ENCODE results near the gene ZSCAN25.
A peak's percentile ranks its signal among the peaks of the same experiment; 100 is the strongest.
"Not testable (repeated sequence)": the region's sequence is repeated elsewhere in the genome, so short reads cannot be mapped to it uniquely, and the experiment has no call there.

Gene ZSCAN25

GRCh38 chr7:99618726-99619125 is 2.0 kb downstream of the ZSCAN25 start:
- DNase-seq, result peak; percentile 73

DNA sequence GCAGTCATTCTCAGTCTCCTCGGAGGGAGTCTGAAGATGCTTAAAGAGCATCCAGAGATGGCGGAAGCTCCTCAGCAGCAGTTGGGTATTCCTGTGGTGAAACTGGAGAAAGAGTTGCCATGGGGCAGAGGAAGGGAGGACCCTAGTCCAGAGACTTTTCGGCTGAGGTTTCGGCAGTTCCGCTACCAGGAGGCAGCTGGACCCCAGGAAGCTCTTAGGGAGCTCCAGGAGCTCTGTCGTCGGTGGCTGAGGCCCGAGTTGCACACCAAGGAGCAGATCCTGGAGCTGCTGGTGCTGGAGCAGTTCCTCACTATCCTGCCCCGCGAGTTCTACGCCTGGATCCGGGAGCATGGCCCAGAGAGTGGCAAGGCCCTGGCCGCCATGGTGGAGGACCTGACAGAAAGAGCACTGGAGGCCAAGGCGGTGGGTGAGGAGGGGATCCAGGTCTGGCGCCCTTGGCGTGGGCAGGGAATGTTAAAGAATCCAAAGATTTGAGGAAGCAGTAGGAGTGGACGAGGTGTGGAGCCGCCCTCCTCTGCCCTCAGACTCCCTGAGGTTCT is 2.9 kb downstream of the ZSCAN25 start:
- DNase-seq, result no peak

DNA sequence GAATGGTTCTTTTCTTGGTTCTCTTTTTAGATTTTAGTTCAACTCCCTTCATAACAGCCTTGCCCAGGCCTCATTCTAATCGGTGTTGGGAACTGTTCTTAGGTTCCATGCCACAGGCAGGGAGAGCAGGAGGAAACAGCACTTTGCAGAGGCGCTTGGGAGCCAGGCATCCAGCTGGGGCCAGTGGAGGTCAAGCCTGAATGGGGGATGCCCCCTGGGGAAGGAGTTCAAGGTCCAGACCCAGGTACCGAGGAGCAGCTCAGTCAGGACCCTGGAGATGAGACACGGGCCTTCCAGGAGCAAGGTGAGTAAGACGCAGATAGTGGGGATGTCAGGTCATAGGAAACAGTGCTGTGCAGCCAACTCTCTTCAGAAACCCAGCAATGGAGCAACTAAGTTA is 4.5 kb downstream of the ZSCAN25 start:
- no peak for DNase-seq

DNA sequence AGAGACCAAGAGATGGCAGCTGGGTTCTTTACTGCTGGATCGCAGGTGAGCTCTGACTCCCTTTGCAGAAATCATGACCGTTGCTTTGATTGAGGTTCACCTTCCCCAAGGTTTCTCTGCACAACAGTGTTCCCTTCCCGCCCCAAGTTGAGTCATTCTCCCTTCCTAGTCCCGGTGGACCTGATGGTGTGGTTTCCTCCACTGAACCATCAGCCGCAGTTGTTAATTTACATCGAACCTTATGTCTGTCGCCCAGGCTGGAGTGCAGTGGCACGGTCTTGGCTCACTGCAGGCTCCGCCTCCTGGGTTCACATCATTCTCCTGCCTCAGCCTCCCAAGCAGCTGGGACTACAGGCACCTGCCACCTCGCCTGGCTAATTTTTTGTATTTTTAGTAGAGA is 5.8 kb downstream of the ZSCAN25 start:
- no peak for DNase-seq

DNA sequence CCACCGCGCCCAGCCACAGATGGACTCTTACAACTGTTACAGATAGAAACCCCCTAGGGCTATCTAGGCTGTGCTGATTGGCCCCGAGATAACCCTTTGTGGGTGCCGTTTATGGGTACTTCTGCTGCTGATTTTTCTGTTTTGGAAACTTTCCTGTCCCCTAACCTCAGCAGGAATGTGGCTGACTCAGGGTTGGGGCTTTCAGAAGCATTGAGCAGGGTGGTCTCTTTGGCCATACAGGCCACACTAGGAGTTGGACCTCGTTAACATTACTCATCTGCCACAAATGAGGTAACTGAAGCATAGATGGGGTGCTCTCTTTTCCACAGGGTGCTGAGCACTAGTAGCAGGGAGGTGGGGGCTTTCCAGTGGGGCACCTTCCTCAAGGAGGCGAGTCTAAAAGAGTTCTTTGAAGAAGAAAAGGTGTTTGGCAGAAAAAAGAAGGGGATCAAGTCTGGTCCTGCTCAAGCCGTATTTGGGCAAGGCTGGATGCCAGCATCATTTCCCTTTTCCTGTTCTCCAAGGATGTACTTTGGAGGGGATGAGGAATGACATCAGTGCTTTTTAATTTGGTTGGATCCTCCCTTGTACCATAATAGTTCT is 6.4 kb downstream of the ZSCAN25 start:
- no peak for DNase-seq

GRCh38 chr7:99623702-99624447 is 7.1 kb downstream of the ZSCAN25 start:
- no peak for DNase-seq

DNA sequence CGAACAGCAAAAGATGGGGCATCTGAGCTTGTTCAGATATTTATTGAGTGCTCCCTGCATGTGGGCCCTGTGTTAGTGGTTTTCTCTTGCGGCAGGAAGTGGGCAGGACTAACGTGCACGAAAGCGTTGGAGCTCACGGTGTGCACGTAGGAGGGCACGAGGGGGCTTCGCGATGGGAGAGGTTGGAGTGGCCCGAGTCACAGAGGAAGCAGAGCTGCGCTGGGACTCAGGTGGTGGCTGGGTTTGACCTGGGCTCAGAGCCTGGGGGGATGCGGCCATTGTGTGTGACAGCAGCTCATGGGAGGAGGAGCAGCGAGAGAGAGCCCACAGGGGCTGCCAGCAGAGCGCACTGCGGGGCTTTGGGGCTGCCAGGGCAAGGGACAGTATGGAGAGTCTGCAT is 7.7 kb downstream of the ZSCAN25 start:
- DNase-seq, result no peak

GRCh38 chr7:99625321-99625720 is 8.6 kb downstream of the ZSCAN25 start:
- no peak for DNase-seq

DNA sequence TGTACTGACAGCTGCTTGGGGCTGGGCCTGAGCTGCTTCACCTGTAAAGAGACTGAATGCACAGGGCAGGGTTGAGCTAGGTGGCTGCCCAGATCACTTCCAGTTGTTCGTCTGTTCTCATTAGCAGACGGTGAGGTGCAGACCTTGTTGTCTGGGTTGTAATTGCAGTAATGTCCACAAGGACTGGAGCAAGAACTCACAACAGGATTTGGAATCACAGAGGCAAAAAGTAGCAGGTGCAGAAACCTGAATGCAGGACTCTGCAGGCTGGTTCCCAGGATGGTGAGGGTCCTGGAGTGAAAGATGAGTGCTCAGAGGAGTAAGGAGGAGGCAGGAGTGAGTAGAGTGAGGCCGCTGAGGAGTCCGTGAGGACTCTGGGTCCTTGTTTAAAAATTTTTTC is 9.2 kb downstream of the ZSCAN25 start:
- no peak for DNase-seq

GRCh38 chr7:99626661-99627060 is 9.9 kb downstream of the ZSCAN25 start:
- no peak for DNase-seq

GRCh38 chr7:99627513-99627912 is 10.8 kb downstream of the ZSCAN25 start:
- no peak for DNase-seq

DNA sequence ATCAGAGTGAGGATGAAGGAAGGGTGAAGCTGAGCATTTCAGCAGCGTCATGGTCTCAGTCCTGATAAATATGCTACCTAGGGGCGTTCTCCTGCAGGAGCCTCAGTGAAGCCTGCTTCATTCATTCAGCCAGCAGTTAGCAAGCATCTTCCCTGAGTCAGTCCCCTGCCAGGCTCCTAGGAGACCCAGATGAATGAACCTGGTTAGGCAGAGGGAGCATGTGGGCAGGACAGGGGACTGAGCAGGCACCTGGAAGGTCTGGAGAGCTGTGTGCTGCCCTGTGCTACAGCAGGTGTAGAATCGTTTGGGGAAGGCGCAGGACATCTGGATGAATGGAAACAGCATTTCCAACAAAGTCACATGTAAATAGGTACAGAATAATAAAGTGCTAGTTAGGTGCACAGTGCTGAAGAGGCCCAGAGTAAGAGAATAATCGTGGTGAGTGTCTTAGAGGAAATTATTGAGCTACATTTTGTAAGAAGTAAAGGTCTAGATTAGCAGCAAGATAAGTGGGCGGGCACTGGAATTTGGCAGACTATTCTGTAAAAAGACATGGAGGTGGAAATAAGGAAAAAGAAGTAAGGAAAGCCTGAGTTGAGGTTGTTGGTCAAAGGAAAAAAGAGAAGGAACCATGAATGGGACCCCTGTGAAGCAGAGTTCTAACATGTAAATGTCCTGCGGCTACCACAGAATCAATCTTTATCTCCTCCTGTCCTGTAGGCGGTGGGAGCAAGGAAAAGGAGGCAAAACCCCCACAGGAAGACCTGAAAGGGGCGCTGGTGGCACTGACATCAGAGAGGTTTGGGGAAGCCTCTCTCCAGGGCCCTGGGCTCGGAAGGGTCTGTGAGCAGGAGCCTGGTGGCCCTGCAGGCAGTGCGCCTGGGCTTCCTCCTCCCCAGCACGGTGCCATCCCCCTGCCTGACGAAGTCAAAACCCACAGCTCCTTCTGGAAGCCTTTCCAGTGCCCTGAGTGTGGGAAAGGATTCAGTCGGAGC is 12.0 kb downstream of the ZSCAN25 start:
- DNase-seq, result no peak

- no peak for DNase-seq
Measured at GRCh38 chr7:99629643-99630042, 12.9 kb downstream of the ZSCAN25 start.

DNA sequence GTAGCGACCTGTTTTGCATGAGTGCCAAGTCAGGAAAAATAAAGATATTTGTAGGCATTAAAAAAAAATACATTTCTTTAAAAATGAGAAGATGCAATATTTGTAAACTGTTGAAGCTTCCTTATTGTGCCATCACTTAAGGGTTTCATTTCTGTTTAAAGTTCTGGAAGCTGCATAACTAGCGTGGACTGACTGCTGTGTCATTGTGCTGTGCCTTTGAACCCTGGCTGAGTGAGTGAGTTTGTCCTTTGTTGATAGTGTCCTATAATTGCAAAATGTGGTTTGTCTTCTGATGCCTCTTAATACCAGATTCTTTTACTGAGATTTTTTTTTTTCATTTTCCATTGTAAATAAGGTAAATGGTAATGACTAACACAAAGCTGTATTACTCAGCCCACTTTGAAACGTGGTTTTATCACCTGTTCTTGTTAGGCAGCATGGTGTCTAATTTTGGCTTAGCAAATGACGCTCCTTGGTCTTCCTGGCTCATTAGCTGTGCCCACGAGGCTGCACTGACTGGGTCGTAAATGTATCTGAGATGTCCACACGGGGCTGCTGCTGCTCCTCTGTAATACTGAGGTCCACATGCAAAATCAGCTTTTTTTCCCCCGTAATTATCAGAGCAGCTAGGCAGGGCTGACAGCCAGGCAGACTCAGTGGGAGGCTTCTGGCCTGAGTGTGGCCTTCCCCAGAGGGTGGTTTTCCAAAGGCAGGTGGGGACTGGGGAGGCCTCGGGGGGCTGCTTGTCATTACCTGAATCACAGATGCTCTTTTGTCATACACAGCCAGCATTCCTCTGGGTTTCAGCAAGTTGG is 14.8 kb downstream of the ZSCAN25 start:
- no peak for DNase-seq

DNA sequence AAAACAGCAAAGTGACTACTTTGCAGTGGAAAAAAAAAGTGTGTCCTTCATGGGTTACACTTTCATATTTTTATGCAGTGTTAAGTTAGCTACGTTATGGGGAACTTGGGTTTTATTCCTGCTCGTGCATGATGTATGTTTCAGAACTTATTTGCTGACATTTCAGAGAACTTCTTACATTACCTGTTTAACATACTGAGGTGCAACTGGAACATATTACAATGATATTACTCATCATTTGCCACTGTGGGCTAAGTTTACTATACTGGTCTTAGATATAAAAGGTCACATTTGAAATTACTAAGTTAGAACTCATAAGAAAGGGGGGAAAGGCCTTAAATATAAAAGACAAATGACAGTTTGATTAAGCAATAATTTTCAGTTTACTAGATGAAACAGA is 20.7 kb downstream of the ZSCAN25 start:
- DNase-seq, result not testable (repeated sequence)

GRCh38 chr7:99638731-99639130 is 22.0 kb downstream of the ZSCAN25 start:
- no peak for DNase-seq

GRCh38 chr7:99639267-99639666 is 22.5 kb downstream of the ZSCAN25 start:
- no peak for DNase-seq

- DNase-seq, result no peak
Measured at GRCh38 chr7:99642027-99642426, 25.3 kb downstream of the ZSCAN25 start.

DNA sequence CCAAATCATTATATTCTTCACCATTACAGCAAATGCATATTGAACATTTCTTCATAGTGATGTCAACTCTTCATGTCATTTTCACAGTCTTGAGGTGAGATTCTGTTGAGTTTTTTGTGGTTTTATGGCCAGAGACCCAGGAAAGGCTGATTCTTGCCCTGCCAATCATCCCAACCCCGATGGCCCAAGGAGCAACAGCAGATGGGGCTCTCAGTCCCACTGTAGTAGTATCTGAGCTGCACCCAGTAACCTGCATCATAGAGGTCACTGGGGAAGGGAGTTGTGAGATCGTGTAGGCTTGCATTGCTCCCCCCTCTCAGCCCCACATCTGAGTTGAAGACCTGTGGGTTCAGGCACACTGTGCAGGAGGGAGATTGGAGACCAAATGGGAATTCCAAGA is 26.7 kb downstream of the ZSCAN25 start:
- no peak for DNase-seq

DNA sequence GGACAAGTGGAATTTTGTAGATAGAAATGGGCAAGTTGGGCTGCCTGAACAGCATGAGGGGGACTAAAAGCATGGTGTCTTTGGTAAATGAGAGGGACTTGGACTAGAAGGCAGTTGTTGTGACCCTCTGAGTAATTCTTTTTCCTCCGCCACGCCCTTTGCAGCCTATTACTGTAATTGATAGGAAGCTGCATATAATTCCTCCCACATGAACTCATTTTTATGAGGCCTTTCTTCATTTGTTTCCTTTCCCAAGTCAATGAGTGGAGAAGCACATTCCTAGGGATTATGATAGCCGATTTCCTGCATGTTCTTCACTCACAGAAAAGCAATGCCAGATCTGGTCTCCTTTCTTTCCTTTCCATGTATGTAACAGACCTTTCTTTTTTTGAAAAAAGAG is 27.7 kb downstream of the ZSCAN25 start:
- DNase-seq, result peak; percentile 7

GRCh38 chr7:99645590-99645989 is 28.8 kb downstream of the ZSCAN25 start:
- no peak for DNase-seq

DNA sequence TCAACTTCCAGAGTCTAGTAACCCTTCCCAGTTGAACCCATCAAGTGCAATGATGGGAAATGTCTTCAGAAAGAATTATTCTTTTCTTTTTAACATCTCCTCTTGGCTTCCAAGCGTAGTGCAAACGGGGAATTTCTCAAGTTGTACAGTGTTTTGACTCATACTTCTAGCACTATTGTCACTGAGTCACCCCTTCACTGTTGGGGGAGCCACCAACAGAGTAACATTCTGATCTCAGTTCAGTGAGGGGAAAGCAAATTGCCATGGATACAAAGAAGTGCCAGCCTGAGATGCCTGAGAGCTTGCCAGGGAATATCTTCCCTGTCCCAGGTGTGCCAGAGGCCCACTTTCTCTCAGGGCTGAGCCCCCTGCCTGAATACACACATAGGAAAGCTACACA is 32.1 kb downstream of the ZSCAN25 start:
- no peak for DNase-seq
